GM12864 (cell line): Measurements from ENCODE around the gene TAS2R60.
"Not testable (repeated sequence)": the region's sequence is repeated elsewhere in the genome, so short reads cannot be mapped to it uniquely, and the experiment has no call there.

Experiments
- DNase-seq: peaks from one replicate; pipeline ENCODE4 v3.0.0-alpha.2; 2011; ENCODE audit warnings: low read depth
- H3K4me3 ChIP-seq: 2 replicates; pipeline ENCODE4 v1.5.1; 2011; ENCODE audit warnings: mild to moderate bottlenecking, low read depth, low read length, control low read depth
- TF ChIP-seq, protein P1 (sequence below): IDR thresholded peaks from 2 replicates; pipeline ENCODE4 v1.5.1; 2011; ENCODE audit warnings: low read depth, mild to moderate bottlenecking, moderate library complexity, low read length, control low read depth, inconsistent platforms; ENCODE audit errors: missing control alignments

The TAS2R60 gene

DNA sequence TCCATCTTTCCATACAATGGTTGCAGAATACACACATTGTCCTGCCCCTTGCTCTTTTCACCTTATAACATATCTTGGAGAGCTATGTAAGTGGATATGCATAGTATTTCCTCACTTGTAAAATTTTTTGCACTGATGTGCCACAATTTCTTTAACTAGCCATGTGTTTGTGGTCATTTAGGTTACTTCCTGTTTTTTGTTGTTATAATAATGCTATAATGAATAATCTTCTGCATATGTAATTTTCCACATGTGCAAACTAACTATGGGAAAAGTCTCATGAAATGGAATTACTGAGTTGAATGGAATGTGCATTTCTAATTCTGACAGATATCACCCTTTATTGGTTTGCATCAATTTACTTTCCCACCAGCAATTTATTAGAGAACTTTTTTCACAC, 37.2 kb downstream of the TAS2R60 start:
- H3K4me3 ChIP-seq = no peak overlapping the region
- DNase-seq = no peak
- TF ChIP-seq, protein P1, sequence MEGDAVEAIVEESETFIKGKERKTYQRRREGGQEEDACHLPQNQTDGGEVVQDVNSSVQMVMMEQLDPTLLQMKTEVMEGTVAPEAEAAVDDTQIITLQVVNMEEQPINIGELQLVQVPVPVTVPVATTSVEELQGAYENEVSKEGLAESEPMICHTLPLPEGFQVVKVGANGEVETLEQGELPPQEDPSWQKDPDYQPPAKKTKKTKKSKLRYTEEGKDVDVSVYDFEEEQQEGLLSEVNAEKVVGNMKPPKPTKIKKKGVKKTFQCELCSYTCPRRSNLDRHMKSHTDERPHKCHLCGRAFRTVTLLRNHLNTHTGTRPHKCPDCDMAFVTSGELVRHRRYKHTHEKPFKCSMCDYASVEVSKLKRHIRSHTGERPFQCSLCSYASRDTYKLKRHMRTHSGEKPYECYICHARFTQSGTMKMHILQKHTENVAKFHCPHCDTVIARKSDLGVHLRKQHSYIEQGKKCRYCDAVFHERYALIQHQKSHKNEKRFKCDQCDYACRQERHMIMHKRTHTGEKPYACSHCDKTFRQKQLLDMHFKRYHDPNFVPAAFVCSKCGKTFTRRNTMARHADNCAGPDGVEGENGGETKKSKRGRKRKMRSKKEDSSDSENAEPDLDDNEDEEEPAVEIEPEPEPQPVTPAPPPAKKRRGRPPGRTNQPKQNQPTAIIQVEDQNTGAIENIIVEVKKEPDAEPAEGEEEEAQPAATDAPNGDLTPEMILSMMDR = no peak

DNA sequence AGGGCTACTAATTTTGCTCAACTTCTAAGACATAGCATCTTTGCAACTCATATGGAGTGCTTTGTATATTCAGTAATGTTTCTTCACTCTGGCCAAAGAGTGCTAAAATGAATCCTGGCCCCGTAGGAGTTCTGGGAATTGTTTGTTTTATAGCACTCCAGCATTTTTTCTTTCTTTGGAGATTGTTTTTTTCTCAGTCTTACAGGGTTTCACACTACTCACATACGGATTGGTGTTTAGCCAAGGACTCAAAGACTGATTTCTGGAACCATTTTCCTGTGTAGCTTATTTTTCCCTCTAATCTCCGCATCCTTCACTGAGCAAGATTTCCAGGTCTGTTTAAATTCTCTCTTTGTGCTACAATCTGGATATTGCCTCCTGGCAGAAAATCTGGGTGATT, 40.9 kb downstream of the TAS2R60 start:
- H3K4me3 ChIP-seq = no peak overlapping the region
- no peak for DNase-seq
- TF ChIP-seq, protein P1 = no peak

DNA sequence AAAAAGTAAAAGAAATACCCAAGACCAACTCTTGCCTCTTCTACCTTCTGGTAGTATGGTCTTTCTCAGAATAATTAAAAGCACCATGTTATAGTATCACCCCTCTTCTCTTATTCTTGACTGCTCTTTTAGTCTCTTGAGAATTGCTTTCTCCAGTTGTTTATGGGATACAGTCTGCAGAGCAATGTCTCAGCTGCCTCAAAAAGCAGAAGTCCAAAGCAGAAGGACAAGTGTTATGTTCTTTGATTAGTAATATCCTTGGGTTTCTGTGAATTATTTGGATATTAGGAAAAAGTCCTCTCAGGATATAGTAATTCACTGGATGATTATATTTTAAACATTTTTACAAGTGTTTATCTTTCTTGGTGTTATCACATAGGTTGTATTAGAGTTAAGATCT, 41.8 kb downstream of the TAS2R60 start:
- H3K4me3 ChIP-seq = no peak overlapping the region
- DNase-seq = no peak
- TF ChIP-seq, protein P1 = no peak

DNA sequence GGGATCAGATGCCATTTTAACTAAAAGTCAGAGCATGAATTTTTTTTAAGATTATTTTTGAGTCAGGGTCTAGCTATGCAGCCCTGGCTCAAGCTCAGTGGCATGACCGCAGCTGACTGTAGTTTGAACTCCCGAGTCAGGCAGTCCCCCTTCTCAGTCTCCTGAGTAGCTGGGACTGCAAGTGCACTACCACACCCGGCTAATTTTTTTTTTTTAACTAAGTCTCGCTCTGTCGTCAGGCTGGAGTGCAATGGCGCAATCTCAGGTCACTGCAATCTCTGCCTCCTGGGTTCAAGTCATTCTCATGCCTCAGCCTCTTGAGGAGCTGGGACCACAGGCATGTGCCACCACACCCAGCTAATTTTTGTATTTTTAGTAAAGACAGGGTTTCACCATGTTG, 42.2 kb downstream of the TAS2R60 start:
- TF ChIP-seq, protein P1 = no peak
- DNase-seq = no peak

DNA sequence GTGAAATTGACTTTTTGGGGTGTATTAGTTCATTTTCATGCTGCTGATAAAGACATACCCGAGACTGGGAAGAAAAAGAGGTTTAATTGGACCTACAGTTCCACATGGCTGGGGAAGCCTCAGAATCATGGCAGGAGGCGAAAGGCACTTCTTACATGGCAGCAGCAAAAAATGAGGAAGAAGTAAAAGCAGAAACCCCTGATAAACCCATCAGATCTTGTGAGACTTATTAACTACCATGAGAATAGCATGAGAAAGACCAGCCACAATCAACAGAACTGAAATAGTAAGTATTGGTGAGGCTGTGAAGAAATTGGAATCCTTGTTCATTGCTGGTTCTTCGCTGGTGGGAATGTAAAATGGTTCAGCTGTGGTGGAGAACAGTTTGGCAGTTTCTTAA, 43.0 kb downstream of the TAS2R60 start:
- not testable (repeated sequence) for DNase-seq, H3K4me3 ChIP-seq

More for the DNA sequence above, 42.2 kb downstream of the TAS2R60 start:
- H3K4me3 ChIP-seq = no peak overlapping the region

DNA sequence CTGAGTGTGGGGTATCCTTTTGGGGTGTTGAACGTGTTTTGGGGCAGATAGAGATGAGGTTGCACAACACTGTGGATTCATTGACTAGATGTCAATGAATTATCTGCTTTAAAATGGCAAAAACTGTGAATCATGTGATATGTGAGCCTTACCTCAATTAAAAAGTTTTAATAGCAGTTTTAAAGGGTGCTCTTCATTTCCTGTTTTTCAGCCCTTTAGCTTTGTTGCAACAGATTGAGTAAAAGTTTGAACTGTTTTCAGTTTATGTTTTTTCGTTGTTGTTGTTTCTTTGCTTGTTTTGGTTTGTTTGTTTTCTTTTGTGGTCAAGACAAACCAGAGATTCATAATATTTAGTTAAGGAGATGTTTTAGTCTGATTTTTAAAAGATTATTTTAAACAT, 43.8 kb downstream of the TAS2R60 start:
- TF ChIP-seq, protein P1 = no peak
- H3K4me3 ChIP-seq = no peak overlapping the region
- no peak for DNase-seq

DNA sequence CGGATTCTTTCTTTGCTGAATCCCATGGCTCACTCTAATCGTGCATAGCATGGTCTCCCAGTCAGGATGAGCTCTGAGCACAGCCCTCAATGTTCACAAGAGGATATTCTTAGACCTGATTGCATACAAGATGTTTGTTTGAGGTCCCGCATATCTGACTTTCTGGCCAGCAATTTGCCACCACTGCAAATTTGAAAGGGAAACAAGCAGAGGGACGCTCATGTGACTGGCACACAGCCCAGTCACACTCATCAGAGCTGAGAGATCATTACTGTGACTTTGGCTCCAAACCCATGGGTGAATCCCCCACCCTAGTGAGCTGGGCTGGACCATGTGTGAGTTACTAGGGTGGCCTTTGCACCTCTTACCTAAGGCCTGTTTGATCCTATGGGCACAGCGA, 44.3 kb downstream of the TAS2R60 start:
- no peak overlapping the region for H3K4me3 ChIP-seq
- no peak for DNase-seq
- TF ChIP-seq, protein P1 = no peak
